ENCODE results near the gene SPOCK2. TPM values are rescaled to one million over a fixed set of nuclear protein-coding genes. Genes with fewer than 3 reads are reported as not detected.

The SPOCK2 gene
- total and polyA plus RNA-seq, 2 of the 13 experiments (the other 11 are each of a cell fraction or from before 2014, with no cell fraction given), result 8.6 to 30.6 TPM

DNA sequence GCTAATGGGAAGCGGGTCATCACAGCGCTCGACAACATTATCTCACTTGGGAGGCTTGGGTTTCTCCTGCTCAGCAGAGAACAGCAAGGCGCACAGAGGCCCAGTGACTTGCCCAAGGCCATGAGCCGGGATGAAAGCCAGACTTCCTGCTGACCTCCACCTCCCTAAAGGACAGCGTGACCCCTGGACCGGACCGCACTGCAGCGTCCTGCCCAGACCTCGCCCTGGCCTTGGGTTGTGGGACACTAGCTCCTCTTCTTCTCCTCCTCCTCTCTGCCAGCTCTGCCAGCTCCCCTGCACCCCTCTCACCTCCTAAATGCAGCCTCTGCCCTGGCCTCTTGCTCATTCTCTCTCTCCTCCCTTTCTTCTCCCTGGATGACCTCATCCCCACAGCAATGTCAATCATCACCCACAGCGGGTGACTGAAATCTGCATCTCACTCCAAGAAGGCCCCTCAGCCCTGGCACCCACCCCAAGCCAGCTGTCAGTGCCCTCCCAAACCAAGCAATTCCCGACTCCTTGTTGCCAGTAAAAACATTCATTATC is 19.4 kb downstream of the SPOCK2 start (continued):
- TF ChIP-seq, protein P1, sequence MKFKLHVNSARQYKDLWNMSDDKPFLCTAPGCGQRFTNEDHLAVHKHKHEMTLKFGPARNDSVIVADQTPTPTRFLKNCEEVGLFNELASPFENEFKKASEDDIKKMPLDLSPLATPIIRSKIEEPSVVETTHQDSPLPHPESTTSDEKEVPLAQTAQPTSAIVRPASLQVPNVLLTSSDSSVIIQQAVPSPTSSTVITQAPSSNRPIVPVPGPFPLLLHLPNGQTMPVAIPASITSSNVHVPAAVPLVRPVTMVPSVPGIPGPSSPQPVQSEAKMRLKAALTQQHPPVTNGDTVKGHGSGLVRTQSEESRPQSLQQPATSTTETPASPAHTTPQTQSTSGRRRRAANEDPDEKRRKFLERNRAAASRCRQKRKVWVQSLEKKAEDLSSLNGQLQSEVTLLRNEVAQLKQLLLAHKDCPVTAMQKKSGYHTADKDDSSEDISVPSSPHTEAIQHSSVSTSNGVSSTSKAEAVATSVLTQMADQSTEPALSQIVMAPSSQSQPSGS (CRISPR knock-in tag; IDR thresholded peaks at IDR 0.05), result peak; percentile 30
- TF ChIP-seq, protein P2, sequence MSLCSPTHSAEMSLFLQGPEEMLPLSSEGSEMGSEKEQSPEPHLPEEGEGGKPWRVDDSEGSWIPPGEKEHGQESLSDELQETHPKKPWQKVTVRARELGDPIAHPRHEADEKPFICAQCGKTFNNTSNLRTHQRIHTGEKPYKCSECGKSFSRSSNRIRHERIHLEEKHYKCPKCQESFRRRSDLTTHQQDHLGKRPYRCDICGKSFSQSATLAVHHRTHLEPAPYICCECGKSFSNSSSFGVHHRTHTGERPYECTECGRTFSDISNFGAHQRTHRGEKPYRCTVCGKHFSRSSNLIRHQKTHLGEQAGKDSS (CRISPR knock-in tag; IDR thresholded peaks at IDR 0.05; ENCODE audit: borderline replicate concordance, low read depth), result peak; percentile 23; the same call in 1 of the 2 replicates
- TF ChIP-seq ZNF280D (CRISPR knock-in tag; IDR thresholded peaks at IDR 0.05) (0 out of 2 replicates have a peak, but pooled peaks have one; percentile 37), POLR2A (IDR thresholded peaks at IDR 0.05; ENCODE audit: insufficient read depth in 1 of 2, low read depth in 2 of 2, low read length in 2 of 2) (no peak), DPF2 (CRISPR knock-in tag; IDR thresholded peaks at IDR 0.05; ENCODE audit: borderline replicate concordance, low read depth) (peak; percentile 77), YEATS2 (CRISPR knock-in tag; IDR thresholded peaks at IDR 0.05; ENCODE audit: borderline replicate concordance) (no peak), NFKBIZ (CRISPR knock-in tag; IDR thresholded peaks at IDR 0.05) (0 out of 2 replicates have a peak, but pooled peaks have one; percentile 23), MEF2D (CRISPR knock-in tag; IDR thresholded peaks at IDR 0.05) (peak; percentile 63; the same call in 1 of the 2 replicates), RBAK (CRISPR knock-in tag; IDR thresholded peaks at IDR 0.05) (no peak), MYC (CRISPR knock-in tag; IDR thresholded peaks at IDR 0.05; ENCODE audit: borderline replicate concordance) (peak; percentile 41; the same call in 1 of the 2 replicates), KMT2A (CRISPR knock-in tag; IDR thresholded peaks at IDR 0.05) (peak; percentile 31; the same call in 1 of the 2 replicates), ZSCAN29 (CRISPR knock-in tag; conservative IDR thresholded peaks at IDR 0.05) (no peak), JARID2 (CRISPR knock-in tag; IDR thresholded peaks at IDR 0.05; ENCODE audit: insufficient replicate concordance) (no peak), ZNF484 (CRISPR knock-in tag; IDR thresholded peaks at IDR 0.05; ENCODE audit: borderline replicate concordance, low read depth) (no peak), RXRB (CRISPR knock-in tag; IDR thresholded peaks at IDR 0.05; ENCODE audit: borderline replicate concordance) (peak; percentile 91), ZBTB38 (CRISPR knock-in tag; IDR thresholded peaks at IDR 0.05) (peak; percentile 78; the same call in 1 of the 2 replicates), ATF7 (IDR thresholded peaks at IDR 0.05) (peak; percentile 89), ATF7 (CRISPR knock-in tag; IDR thresholded peaks at IDR 0.05) (peak; percentile 78; the same call in 1 of the 2 replicates), ZBTB7A (CRISPR knock-in tag; IDR thresholded peaks at IDR 0.05) (no peak), ZEB1 (IDR thresholded peaks at IDR 0.05; ENCODE audit: insufficient replicate concordance, low read depth) (no peak), ZNF775 (CRISPR knock-in tag; IDR thresholded peaks at IDR 0.05; ENCODE audit: borderline replicate concordance) (peak; percentile 95)
- TF ChIP-seq, protein P3, sequence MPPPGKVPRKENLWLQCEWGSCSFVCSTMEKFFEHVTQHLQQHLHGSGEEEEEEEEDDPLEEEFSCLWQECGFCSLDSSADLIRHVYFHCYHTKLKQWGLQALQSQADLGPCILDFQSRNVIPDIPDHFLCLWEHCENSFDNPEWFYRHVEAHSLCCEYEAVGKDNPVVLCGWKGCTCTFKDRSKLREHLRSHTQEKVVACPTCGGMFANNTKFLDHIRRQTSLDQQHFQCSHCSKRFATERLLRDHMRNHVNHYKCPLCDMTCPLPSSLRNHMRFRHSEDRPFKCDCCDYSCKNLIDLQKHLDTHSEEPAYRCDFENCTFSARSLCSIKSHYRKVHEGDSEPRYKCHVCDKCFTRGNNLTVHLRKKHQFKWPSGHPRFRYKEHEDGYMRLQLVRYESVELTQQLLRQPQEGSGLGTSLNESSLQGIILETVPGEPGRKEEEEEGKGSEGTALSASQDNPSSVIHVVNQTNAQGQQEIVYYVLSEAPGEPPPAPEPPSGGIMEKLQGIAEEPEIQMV (CRISPR knock-in tag; IDR thresholded peaks at IDR 0.05; ENCODE audit: low read depth), result peak; percentile 77; the same call in 1 of the 2 replicates
- TF ChIP-seq, protein P4, sequence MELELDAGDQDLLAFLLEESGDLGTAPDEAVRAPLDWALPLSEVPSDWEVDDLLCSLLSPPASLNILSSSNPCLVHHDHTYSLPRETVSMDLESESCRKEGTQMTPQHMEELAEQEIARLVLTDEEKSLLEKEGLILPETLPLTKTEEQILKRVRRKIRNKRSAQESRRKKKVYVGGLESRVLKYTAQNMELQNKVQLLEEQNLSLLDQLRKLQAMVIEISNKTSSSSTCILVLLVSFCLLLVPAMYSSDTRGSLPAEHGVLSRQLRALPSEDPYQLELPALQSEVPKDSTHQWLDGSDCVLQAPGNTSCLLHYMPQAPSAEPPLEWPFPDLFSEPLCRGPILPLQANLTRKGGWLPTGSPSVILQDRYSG (CRISPR knock-in tag; IDR thresholded peaks at IDR 0.05), result no peak

All from HepG2 (cell line).